Body of pancreas (tissue), 4 donors: ENCODE measurements around the gene PLEKHD1.

Experiments
- POLR2A ChIP-seq, 3 donors: fragments of 450-650 bp; IDR thresholded peaks; one replicate each; pipeline ENCODE4 v1.6.1; 2016; ENCODE audit warnings: antibody characterized with exemption in 3 of 3, mild to moderate bottlenecking in 2 of 3
- TF ChIP-seq, protein P1 (sequence below), 7 experiments: fragments of 450-650 bp in 4 of 7; fragments of 200-600 bp in 3 of 7; sonication (generic) in 3 of 7; IDR thresholded peaks; one replicate each; pipeline ENCODE4 v1.5.1; 2016 to 2019; ENCODE audit warnings: antibody characterized with exemption in 7 of 7

- TF ChIP-seq, protein P1, sequence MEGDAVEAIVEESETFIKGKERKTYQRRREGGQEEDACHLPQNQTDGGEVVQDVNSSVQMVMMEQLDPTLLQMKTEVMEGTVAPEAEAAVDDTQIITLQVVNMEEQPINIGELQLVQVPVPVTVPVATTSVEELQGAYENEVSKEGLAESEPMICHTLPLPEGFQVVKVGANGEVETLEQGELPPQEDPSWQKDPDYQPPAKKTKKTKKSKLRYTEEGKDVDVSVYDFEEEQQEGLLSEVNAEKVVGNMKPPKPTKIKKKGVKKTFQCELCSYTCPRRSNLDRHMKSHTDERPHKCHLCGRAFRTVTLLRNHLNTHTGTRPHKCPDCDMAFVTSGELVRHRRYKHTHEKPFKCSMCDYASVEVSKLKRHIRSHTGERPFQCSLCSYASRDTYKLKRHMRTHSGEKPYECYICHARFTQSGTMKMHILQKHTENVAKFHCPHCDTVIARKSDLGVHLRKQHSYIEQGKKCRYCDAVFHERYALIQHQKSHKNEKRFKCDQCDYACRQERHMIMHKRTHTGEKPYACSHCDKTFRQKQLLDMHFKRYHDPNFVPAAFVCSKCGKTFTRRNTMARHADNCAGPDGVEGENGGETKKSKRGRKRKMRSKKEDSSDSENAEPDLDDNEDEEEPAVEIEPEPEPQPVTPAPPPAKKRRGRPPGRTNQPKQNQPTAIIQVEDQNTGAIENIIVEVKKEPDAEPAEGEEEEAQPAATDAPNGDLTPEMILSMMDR (IDR thresholded peaks at IDR 0.05): no peak
- no peak for TF ChIP-seq POLR2A (IDR thresholded peaks at IDR 0.05)
Observed at GRCh38 chr14:69464829-69465228, 19.7 kb upstream of the PLEKHD1 start.
